HFF-Myc (cell line): ENCODE measurements around the gene MN1.

ENCODE experiments used
- DNase-seq: peaks from one replicate; pipeline ENCODE4 v3.0.0-alpha.2; 2011; ENCODE audit warnings: low read depth; ENCODE audit errors: extremely low read depth
- H3K4me3 ChIP-seq: replicated peaks from 2 replicates; pipeline ENCODE4 v1.5.1; 2011; ENCODE audit warnings: low read depth, mild to moderate bottlenecking, control low read depth, low read length
- TF ChIP-seq, protein P1 (sequence below): IDR thresholded peaks from 2 replicates; pipeline ENCODE4 v1.5.1; 2012; ENCODE audit warnings: mild to moderate bottlenecking, low read depth, low read length, control low read depth; ENCODE audit errors: missing control alignments

The MN1 gene

DNA sequence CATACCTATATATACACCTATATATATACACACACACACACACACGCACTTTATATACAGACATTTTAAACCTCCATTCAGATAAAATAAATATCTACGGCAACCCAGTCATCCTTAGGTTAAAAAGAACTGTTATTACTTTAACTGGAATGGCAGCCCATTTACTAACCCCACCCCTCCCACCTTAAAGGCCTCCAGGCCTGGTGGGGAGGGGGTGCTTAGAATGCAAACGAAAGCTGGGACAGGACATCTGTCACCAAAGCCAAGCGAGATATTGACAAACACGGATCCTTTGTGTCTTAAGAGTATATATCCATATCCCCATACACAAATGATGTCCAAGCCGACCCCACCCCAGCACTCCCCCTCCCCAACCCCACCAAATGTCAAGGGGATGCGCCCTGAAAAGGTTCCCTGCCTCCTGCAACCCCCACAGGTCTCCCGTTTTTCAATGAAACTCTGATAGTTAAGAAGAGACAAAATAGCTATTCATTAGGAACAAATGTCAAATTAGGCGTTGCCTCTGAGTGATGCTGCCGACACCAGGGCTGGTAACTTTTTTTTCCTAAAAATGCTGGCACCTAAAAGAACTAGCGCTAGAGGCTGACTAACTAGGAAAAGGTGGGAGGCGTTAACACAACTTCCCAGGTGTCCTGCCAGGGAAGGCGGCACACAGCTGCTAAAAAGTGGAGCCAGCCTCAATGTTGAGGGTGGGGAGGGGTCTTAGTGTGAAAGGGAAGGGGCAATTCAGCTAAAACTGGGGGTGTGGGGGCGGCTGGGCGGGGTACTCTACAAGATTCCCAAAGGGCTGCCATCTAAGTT, 5.6 kb downstream of the MN1 start:
- TF ChIP-seq, protein P1, sequence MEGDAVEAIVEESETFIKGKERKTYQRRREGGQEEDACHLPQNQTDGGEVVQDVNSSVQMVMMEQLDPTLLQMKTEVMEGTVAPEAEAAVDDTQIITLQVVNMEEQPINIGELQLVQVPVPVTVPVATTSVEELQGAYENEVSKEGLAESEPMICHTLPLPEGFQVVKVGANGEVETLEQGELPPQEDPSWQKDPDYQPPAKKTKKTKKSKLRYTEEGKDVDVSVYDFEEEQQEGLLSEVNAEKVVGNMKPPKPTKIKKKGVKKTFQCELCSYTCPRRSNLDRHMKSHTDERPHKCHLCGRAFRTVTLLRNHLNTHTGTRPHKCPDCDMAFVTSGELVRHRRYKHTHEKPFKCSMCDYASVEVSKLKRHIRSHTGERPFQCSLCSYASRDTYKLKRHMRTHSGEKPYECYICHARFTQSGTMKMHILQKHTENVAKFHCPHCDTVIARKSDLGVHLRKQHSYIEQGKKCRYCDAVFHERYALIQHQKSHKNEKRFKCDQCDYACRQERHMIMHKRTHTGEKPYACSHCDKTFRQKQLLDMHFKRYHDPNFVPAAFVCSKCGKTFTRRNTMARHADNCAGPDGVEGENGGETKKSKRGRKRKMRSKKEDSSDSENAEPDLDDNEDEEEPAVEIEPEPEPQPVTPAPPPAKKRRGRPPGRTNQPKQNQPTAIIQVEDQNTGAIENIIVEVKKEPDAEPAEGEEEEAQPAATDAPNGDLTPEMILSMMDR, result no peak
- DNase-seq, result no peak
- no peak overlapping the region for H3K4me3 ChIP-seq

DNA sequence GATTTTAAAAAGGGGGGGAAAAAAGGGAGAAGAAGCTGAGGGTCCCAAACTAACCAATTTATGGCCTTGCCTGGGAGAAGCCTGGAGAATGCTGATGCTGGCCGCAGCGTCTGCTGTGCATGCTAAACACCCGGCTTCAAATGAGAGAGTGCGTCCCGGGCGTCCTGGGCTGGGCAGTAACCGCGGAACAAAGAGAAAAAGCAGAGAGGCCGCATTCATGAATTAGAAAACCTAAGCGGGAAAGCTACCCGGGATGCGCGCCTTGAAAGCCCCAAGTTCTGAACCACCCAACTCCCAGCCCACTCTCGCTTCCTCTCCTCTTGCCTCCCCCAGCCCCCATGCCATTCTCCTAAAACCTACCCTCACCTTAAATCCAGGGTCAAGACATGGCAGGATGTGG, 6.5 kb downstream of the MN1 start:
- no peak overlapping the region for H3K4me3 ChIP-seq
- no peak for DNase-seq
- TF ChIP-seq, protein P1, result no peak

DNA sequence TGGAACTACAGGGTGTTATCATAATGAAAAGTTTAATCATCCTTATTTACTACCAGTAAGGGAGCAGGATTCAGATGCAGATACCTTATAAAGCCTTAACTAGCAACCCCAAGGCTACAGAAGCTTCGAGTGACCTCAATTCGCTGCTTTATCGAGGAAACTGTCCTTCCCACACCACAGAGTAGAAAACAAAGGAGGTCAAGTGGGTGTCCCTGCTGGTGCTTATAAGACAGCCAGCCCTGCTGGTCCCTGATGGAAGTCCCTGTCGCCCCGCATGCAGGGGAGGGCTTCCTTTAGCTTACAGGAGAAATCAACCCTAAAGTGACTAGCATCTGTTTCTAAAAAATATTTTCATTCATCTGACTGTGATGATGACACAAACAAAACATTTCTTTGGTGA, 7.3 kb downstream of the MN1 start:
- TF ChIP-seq, protein P1, result no peak
- no peak for DNase-seq
- no peak overlapping the region for H3K4me3 ChIP-seq

DNA sequence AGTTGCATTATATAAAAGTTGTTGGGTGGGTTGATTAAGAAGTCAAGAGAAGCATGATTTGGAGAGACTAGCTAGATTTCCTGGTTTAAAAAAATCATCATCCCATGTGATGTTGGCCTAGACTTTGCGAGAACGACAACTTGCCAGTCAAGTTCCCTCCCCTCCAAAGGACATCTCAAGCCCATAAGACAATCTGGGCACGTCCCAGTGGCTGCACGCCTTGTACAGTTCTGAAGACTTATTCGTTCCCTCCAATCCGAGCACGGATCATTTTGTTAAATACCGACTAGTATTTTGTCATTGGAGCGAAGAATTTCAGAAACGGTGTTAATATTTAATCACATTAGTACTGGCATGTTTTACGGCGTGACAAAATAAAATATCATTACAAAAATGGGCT, 8.0 kb downstream of the MN1 start:
- TF ChIP-seq, protein P1, result no peak
- H3K4me3 ChIP-seq, result no peak overlapping the region

DNA sequence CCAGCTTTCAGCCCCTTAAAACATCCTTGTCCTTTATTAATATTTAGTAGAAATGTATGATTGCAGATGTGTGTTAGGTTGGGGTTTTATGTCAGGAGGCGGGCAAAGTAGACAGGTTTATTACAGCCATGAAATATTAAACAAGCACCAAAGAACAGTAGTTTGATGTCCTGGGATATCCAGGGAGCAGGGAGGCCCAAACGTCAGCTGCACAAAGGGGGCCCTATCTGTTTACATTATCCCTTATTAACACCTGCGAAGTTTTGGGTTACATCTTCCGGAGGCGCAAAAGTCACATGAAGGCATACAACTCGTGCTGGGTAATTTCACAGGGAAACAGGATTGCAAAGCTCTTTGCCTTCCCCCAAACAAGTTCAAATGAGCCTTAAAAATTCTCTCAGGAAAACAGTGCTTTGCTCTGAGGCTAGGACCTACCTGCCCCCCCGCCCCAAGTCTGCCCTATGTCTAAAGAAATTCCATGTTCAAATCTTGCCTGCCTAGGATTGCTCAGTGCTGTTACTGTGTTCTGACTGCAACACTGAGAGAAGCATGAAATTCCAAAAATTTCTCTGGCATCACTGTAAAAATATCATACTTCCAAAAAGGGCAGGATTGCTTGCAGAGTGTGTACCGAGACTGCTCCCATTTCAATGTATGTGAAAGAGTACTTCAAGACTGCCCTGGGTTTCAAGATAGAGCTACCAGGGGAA, 8.9 kb downstream of the MN1 start:
- no peak overlapping the region for H3K4me3 ChIP-seq
- TF ChIP-seq, protein P1, result no peak
- no peak for DNase-seq

More for the DNA sequence above, 8.0 kb downstream of the MN1 start:
- no peak for DNase-seq

DNA sequence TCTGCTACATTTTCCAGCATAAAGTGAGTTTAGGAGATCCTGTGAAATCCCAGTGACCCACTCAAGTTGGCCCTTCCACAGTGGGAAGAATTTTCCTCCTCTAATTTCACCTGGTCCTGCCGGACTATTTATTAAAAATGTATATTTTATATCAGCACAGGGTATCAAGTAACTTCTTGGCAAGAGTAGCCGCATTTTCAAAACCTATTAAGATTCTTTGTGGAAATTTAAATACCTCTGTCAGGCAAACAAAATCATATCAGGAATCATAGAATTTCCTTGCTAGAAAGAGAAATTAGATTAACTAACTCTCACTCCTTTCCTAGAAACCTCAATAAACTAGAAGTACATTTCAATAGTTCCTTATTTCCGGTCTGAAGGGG, 9.7 kb downstream of the MN1 start:
- no peak overlapping the region for H3K4me3 ChIP-seq
- DNase-seq, result no peak
- TF ChIP-seq, protein P1, result no peak
